HepG2 (cell line): ENCODE results near the gene ZNF763. TPM values are rescaled to one million over a fixed set of nuclear protein-coding genes. Genes with fewer than 3 reads are reported as not detected.

ENCODE experiments used
- CAMTA2 ChIP-seq: sonication (generic); formaldehyde crosslinking; IDR thresholded peaks from 2 replicates; pipeline ENCODE4 v1.4.0; 2020; ENCODE audit warnings: mild to moderate bottlenecking, missing genetic modification reagents, borderline replicate concordance
- CEBPG ChIP-seq: IDR thresholded peaks from 2 replicates; pipeline ENCODE4 v1.6.1; 2016
- DRAP1 ChIP-seq: IDR thresholded peaks from 2 replicates; pipeline ENCODE4 v1.6.1; 2016; ENCODE audit warnings: missing genetic modification reagents, missing compliant biosample characterization
- GLI4 ChIP-seq: sonication (generic); formaldehyde crosslinking; IDR thresholded peaks from 2 replicates; pipeline ENCODE4 v1.5.1; 2020; ENCODE audit warnings: missing genetic modification reagents, mild to moderate bottlenecking, moderate library complexity, borderline replicate concordance
- HDAC6 ChIP-seq: fragments of 200-600 bp; sonication (generic); IDR thresholded peaks from 2 replicates; pipeline ENCODE4 v1.7.0; 2017; ENCODE audit warnings: mild to moderate bottlenecking, antibody characterized with exemption, low read length, low read depth
- HIC2 ChIP-seq: sonication (generic); formaldehyde crosslinking; IDR thresholded peaks from 2 replicates; pipeline ENCODE4 v1.9.0; 2022; ENCODE audit warnings: low read depth, missing genetic modification reagents
- HNF4A ChIP-seq: sonication (generic); formaldehyde crosslinking; IDR thresholded peaks from 2 replicates; pipeline ENCODE4 v1.4.0; 2020; ENCODE audit warnings: missing genetic modification reagents
- ISX ChIP-seq: sonication (generic); formaldehyde crosslinking; conservative IDR thresholded peaks from 2 replicates; pipeline ENCODE4 v1.5.0; 2020; ENCODE audit warnings: missing genetic modification reagents
- KLF6 ChIP-seq: IDR thresholded peaks from 2 replicates; pipeline ENCODE4 v1.8.0; 2016; ENCODE audit warnings: missing biosample characterization, missing genetic modification reagents
- KMT2B ChIP-seq: IDR thresholded peaks from 2 replicates; pipeline ENCODE4 v1.6.1; 2016; ENCODE audit warnings: missing genetic modification reagents, missing compliant biosample characterization
- MED13 ChIP-seq: sonication (generic); formaldehyde crosslinking; IDR thresholded peaks from 2 replicates; pipeline ENCODE4 v1.5.0; 2020; ENCODE audit warnings: missing genetic modification reagents
- MED8 ChIP-seq: sonication (generic); formaldehyde crosslinking; IDR thresholded peaks from 2 replicates; pipeline ENCODE4 v1.8.1; 2023; ENCODE audit warnings: mild to moderate bottlenecking, missing genetic modification reagents; ENCODE audit not compliant: insufficient replicate concordance
- RBM22 ChIP-seq: fragments of 200-400 bp; formaldehyde crosslinking; optimal IDR thresholded peaks from 2 replicates; pipeline ENCODE3; 2017; ENCODE audit warnings: mild to moderate bottlenecking, low read length, moderate library complexity
- RCOR2 ChIP-seq: IDR thresholded peaks from 2 replicates; pipeline ENCODE4 v1.6.1; 2016; ENCODE audit warnings: missing biosample characterization, missing genetic modification reagents
- SIX1 ChIP-seq: sonication (generic); formaldehyde crosslinking; IDR thresholded peaks from 2 replicates; pipeline ENCODE4 v1.4.0; 2020; ENCODE audit warnings: missing genetic modification reagents, borderline replicate concordance
- SRSF1 ChIP-seq: fragments of 200-400 bp; formaldehyde crosslinking; optimal IDR thresholded peaks from 2 replicates; pipeline ENCODE3; 2017; ENCODE audit warnings: mild to moderate bottlenecking, low read depth, low read length, moderate library complexity
- SUZ12 ChIP-seq: fragments of 150-350 bp; IDR thresholded peaks from 2 replicates; pipeline ENCODE4 v1.6.1; 2014; ENCODE audit warnings: low read depth, low read length
- ZBTB20 ChIP-seq: sonication (generic); formaldehyde crosslinking; IDR thresholded peaks from 2 replicates; pipeline ENCODE4 v1.8.1; 2023; ENCODE audit warnings: missing genetic modification reagents, low read depth, mild to moderate bottlenecking, borderline replicate concordance
- ZFP36 ChIP-seq: fragments of 150-350 bp; IDR thresholded peaks from 2 replicates; pipeline ENCODE4 v1.6.1; 2018; ENCODE audit warnings: borderline replicate concordance, low read length, low read depth; ENCODE audit not compliant: partially characterized antibody
- ZFP62 ChIP-seq: sonication (generic); formaldehyde crosslinking; IDR thresholded peaks from 2 replicates; pipeline ENCODE4 v1.4.0; 2020; ENCODE audit warnings: missing genetic modification reagents
- ZNF256 ChIP-seq: sonication (generic); formaldehyde crosslinking; conservative IDR thresholded peaks from 2 replicates; pipeline ENCODE4 v1.4.0; 2020; ENCODE audit warnings: missing genetic modification reagents
- ZNF3 ChIP-seq: IDR thresholded peaks from 2 replicates; pipeline ENCODE4 v1.7.0; 2017; ENCODE audit warnings: inconsistent platforms
- ZNF562 ChIP-seq: sonication (generic); formaldehyde crosslinking; IDR thresholded peaks from 2 replicates; pipeline ENCODE4 v1.8.0; 2022; ENCODE audit warnings: missing genetic modification reagents, borderline replicate concordance
- ZNF570 ChIP-seq: sonication (generic); formaldehyde crosslinking; IDR thresholded peaks from 2 replicates; pipeline ENCODE4 v1.4.0; 2020; ENCODE audit warnings: mild to moderate bottlenecking, missing genetic modification reagents, borderline replicate concordance
- polyA plus RNA-seq, 8 experiments: library from polyadenylated mRNA; depleted of rRNA in 3 of 8; stranded (reverse) in 7 of 8; unstranded in 1 of 8; fragments of >200 nt; fragmentation: Illumina TruSeq in 4 of 8; extraction: Trizol in 4 of 8; gene quantifications; 2 replicates each; pipeline versions ENCODE4 v1.2.1 to v1.2.3, GENCODE V29; 2011 to 2016; ENCODE audit warnings: low read depth in 4 of 8, missing spikeins in 1 of 8, mixed read lengths in 1 of 8; ENCODE audit not compliant: insufficient read depth in 1 of 8
- total RNA-seq, 5 experiments: library from RNA; depleted of rRNA; stranded (reverse); fragments of >200 nt; fragmentation: Illumina TruSeq; extraction: Trizol; gene quantifications; 2 replicates each; pipeline ENCODE4 v1.2.3, GENCODE V29; 2016; ENCODE audit warnings: low read depth in 1 of 5
- TF ChIP-seq, protein P1 (sequence below): sonication (generic); formaldehyde crosslinking; IDR thresholded peaks from 2 replicates; pipeline ENCODE4 v1.4.0; 2020; ENCODE audit warnings: missing genetic modification reagents, borderline replicate concordance

The ZNF763 gene
- total and polyA plus RNA-seq, 2 of the 13 experiments (the other 11 are each of a cell fraction or from before 2014, with no cell fraction given): 0.08 to 0.42 TPM

GRCh38 chr19:11924886-11925650, 39.8 kb upstream of the ZNF763 start, which contains the start of gene ZNF700 (continued):
- TF ChIP-seq, protein P1, sequence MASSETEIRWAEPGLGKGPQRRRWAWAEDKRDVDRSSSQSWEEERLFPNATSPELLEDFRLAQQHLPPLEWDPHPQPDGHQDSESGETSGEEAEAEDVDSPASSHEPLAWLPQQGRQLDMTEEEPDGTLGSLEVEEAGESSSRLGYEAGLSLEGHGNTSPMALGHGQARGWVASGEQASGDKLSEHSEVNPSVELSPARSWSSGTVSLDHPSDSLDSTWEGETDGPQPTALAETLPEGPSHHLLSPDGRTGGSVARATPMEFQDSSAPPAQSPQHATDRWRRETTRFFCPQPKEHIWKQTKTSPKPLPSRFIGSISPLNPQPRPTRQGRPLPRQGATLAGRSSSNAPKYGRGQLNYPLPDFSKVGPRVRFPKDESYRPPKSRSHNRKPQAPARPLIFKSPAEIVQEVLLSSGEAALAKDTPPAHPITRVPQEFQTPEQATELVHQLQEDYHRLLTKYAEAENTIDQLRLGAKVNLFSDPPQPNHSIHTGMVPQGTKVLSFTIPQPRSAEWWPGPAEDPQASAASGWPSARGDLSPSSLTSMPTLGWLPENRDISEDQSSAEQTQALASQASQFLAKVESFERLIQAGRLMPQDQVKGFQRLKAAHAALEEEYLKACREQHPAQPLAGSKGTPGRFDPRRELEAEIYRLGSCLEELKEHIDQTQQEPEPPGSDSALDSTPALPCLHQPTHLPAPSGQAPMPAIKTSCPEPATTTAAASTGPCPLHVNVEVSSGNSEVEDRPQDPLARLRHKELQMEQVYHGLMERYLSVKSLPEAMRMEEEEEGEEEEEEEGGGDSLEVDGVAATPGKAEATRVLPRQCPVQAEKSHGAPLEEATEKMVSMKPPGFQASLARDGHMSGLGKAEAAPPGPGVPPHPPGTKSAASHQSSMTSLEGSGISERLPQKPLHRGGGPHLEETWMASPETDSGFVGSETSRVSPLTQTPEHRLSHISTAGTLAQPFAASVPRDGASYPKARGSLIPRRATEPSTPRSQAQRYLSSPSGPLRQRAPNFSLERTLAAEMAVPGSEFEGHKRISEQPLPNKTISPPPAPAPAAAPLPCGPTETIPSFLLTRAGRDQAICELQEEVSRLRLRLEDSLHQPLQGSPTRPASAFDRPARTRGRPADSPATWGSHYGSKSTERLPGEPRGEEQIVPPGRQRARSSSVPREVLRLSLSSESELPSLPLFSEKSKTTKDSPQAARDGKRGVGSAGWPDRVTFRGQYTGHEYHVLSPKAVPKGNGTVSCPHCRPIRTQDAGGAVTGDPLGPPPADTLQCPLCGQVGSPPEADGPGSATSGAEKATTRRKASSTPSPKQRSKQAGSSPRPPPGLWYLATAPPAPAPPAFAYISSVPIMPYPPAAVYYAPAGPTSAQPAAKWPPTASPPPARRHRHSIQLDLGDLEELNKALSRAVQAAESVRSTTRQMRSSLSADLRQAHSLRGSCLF (CRISPR knock-in tag): no peak
- TF ChIP-seq SUZ12 (no peak), RCOR2 (CRISPR knock-in tag) (0 out of 2 replicates have a peak, but pooled peaks have one; percentile 4), HIC2 (CRISPR knock-in tag) (0 out of 2 replicates have a peak, but pooled peaks have one; percentile 10), ZNF562 (CRISPR knock-in tag) (no peak), ZNF256 (CRISPR knock-in tag) (no peak), GLI4 (CRISPR knock-in tag) (no peak), ZFP62 (no peak), DRAP1 (CRISPR knock-in tag) (peak; percentile 99), ISX (CRISPR knock-in tag) (0 out of 2 replicates have a peak, but pooled peaks have one; percentile 52), MED8 (peak; percentile 67), CEBPG (peak; percentile 32; the same call in 1 of the 2 replicates), ZBTB20 (no peak), SIX1 (CRISPR knock-in tag) (no peak), ZNF570 (CRISPR knock-in tag) (no peak), CAMTA2 (CRISPR knock-in tag) (no peak), MED13 (CRISPR knock-in tag) (no peak), KLF6 (peak; percentile 93), HDAC6 (no peak), HNF4A (CRISPR knock-in tag) (0 out of 2 replicates have a peak, but pooled peaks have one; percentile 15), KMT2B (CRISPR knock-in tag) (peak; percentile 37; the same call in 1 of the 2 replicates), SRSF1 (no peak), RBM22 (no peak), ZFP36 (no peak), ZNF3 (CRISPR knock-in tag) (no peak)
